MM.1S (cell line): Measurements from ENCODE around the gene COX10.

Experiments
- DNase-seq: peaks from one replicate; pipeline ENCODE4 v3.0.0-alpha.2; 2015
- H2AFZ ChIP-seq: fragments of 300-600 bp; sonication (generic); 2 replicates; pipeline ENCODE4 v1.6.0; 2016; ENCODE audit warnings: antibody characterized with exemption, low read length
- H3F3A ChIP-seq: fragments of 300-600 bp; sonication (generic); 2 replicates; pipeline ENCODE4 v1.6.1; 2016; ENCODE audit warnings: mild to moderate bottlenecking, antibody characterized with exemption, low read length, moderate library complexity, mixed read lengths; ENCODE audit not compliant: insufficient read depth
- H3K27ac ChIP-seq: fragments of 300-600 bp; sonication (generic); 2 replicates; pipeline ENCODE4 v1.5.1; 2016; ENCODE audit warnings: mild to moderate bottlenecking, low read length
- H3K27me3 ChIP-seq: fragments of 300-600 bp; sonication (generic); replicated peaks from 2 replicates; pipeline ENCODE4 v1.6.0; 2016; ENCODE audit warnings: low read length; ENCODE audit not compliant: insufficient read depth
- H3K36me3 ChIP-seq: fragments of 300-600 bp; sonication (generic); replicated peaks from 2 replicates; pipeline ENCODE4 v1.6.1; 2016; ENCODE audit warnings: mild to moderate bottlenecking, low read length, mixed read lengths; ENCODE audit not compliant: insufficient read depth
- H3K4me1 ChIP-seq: fragments of 300-600 bp; sonication (generic); 2 replicates; pipeline ENCODE4 v1.6.1; 2016; ENCODE audit warnings: low read length, mixed read lengths
- H3K4me2 ChIP-seq: fragments of 300-600 bp; sonication (generic); 2 replicates; pipeline ENCODE4 v1.6.0; 2016; ENCODE audit warnings: low read depth, low read length
- H3K4me3 ChIP-seq: fragments of 300-600 bp; sonication (generic); 2 replicates; pipeline ENCODE4 v1.5.1; 2016; ENCODE audit warnings: low read length, mixed read lengths
- H3K79me2 ChIP-seq: fragments of 300-600 bp; sonication (generic); 2 replicates; pipeline ENCODE4 v1.6.1; 2016; ENCODE audit warnings: mixed run types, low read length, mixed read lengths
- H3K9ac ChIP-seq: fragments of 300-600 bp; sonication (generic); 2 replicates; pipeline ENCODE4 v1.6.1; 2016; ENCODE audit warnings: low read length, mixed read lengths
- H3K9me2 ChIP-seq: fragments of 300-600 bp; sonication (generic); replicated peaks from 2 replicates; pipeline ENCODE4 v1.6.1; 2016; ENCODE audit warnings: mild to moderate bottlenecking, low read length, mixed read lengths; ENCODE audit not compliant: insufficient read depth
- H3K9me3 ChIP-seq: fragments of 300-600 bp; sonication (generic); replicated peaks from 2 replicates; pipeline ENCODE4 v1.6.1; 2016; ENCODE audit warnings: mild to moderate bottlenecking, low read length, mixed read lengths; ENCODE audit not compliant: insufficient read depth
- H4K20me1 ChIP-seq: fragments of 300-600 bp; sonication (generic); 2 replicates; pipeline ENCODE4 v1.6.1; 2016; ENCODE audit warnings: mild to moderate bottlenecking, low read length, moderate library complexity, mixed read lengths; ENCODE audit not compliant: insufficient read depth
- CTCF ChIP-seq: fragments of 300-600 bp; sonication (generic); IDR thresholded peaks from 2 replicates; pipeline ENCODE4 v1.5.1; 2016; ENCODE audit warnings: antibody characterized with exemption, low read length, mixed read lengths
- EZH2 ChIP-seq: fragments of 300-600 bp; sonication (generic); optimal IDR thresholded peaks from 2 replicates; pipeline ENCODE3; 2017; ENCODE audit warnings: low read depth, mild to moderate bottlenecking, antibody characterized with exemption, low read length, mixed read lengths
- EZH2phosphoT487 ChIP-seq: fragments of 300-600 bp; sonication (generic); IDR thresholded peaks from 2 replicates; pipeline ENCODE4 v1.6.1; 2018; ENCODE audit warnings: antibody characterized with exemption, low read length

COX10 gene

GRCh38 chr17:14149751-14150150 lies 80.4 kb downstream of the COX10 start:
- H3K27me3 ChIP-seq, result no peaks in the 10 kb centered on the region
- no peak overlapping the region for H3K9ac ChIP-seq
- H3K4me1 ChIP-seq, result no peaks in the 10 kb centered on the region
- H3K79me2 ChIP-seq, result peaks cover 19% of the 10 kb centered on the region; the same call in 1 of the 2 replicates
- no peaks in the 10 kb centered on the region for H3K9me3 ChIP-seq
- TF ChIP-seq EZH2phosphoT487 (no peak), CTCF (no peak), EZH2 (no peak)
- no peak overlapping the region for H3K27ac ChIP-seq
- no peak overlapping the region for H3K4me2 ChIP-seq
- no peak overlapping the region for H3K4me3 ChIP-seq
- no peak for DNase-seq
- no peaks in the 10 kb centered on the region for H4K20me1 ChIP-seq
- H3K9me2 ChIP-seq, result no peaks in the 10 kb centered on the region
- no peak overlapping the region for H2AFZ ChIP-seq
- no peaks in the 10 kb centered on the region for H3K36me3 ChIP-seq
- H3F3A ChIP-seq, result no peaks in the 10 kb centered on the region

- H3K4me1 ChIP-seq, result no peaks in the 10 kb centered on the region
- H3K36me3 ChIP-seq, result no peaks in the 10 kb centered on the region
- H3K79me2 ChIP-seq, result peaks cover 18% of the 10 kb centered on the region; the same call in 1 of the 2 replicates
- no peak overlapping the region for H3K27ac ChIP-seq
- no peak overlapping the region for H2AFZ ChIP-seq
- TF ChIP-seq EZH2phosphoT487, result no peak
- TF ChIP-seq CTCF, result no peak
- TF ChIP-seq EZH2, result no peak
- no peak overlapping the region for H3K4me3 ChIP-seq
- no peaks in the 10 kb centered on the region for H3K9me3 ChIP-seq
- H3F3A ChIP-seq, result no peaks in the 10 kb centered on the region
- no peaks in the 10 kb centered on the region for H3K9me2 ChIP-seq
- DNase-seq, result no peak
- H3K9ac ChIP-seq, result no peak overlapping the region
- H3K27me3 ChIP-seq, result no peaks in the 10 kb centered on the region
- H4K20me1 ChIP-seq, result no peaks in the 10 kb centered on the region
- no peak overlapping the region for H3K4me2 ChIP-seq
Measured at GRCh38 chr17:14150619-14151018, 81.3 kb downstream of the COX10 start.

GRCh38 chr17:14152721-14153120 lies 83.4 kb downstream of the COX10 start:
- no peaks in the 10 kb centered on the region for H3F3A ChIP-seq
- no peaks in the 10 kb centered on the region for H4K20me1 ChIP-seq
- no peaks in the 10 kb centered on the region for H3K9me2 ChIP-seq
- TF ChIP-seq EZH2 (no peak), EZH2phosphoT487 (no peak), CTCF (no peak)
- H3K36me3 ChIP-seq, result no peaks in the 10 kb centered on the region
- no peaks in the 10 kb centered on the region for H3K9me3 ChIP-seq
- H3K9ac ChIP-seq, result no peak overlapping the region
- no peaks in the 10 kb centered on the region for H3K27me3 ChIP-seq
- no peak overlapping the region for H3K4me3 ChIP-seq
- peaks cover 27% of the 10 kb centered on the region; the same call in 1 of the 2 replicates for H3K79me2 ChIP-seq
- no peak overlapping the region for H3K27ac ChIP-seq
- no peak overlapping the region for H3K4me2 ChIP-seq
- H3K4me1 ChIP-seq, result no peaks in the 10 kb centered on the region
- H2AFZ ChIP-seq, result no peak overlapping the region
- DNase-seq, result no peak

DNA sequence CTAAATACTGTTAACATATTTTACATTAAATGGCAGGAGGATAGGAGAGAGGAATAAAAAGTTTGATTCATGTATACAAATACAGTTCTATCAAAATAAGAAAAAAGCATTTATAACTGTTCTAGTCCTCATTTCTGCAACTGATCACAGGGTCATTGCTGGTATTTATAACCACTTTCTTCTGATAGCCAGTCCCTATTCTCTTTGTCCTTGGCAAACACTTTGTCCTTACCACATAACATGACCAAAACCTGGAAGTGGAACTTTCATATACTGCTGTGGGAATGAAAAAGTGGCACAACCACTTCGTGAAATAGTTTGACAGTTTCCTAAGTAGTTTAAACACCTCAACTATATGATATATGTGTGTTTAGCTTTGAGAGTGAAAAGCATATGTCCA lies 84.1 kb downstream of the COX10 start:
- H3K4me3 ChIP-seq, result no peak overlapping the region

More for the DNA sequence above, 84.1 kb downstream of the COX10 start:
- no peak for TF ChIP-seq CTCF
- TF ChIP-seq EZH2phosphoT487, result no peak
- TF ChIP-seq EZH2, result no peak
- Histone ChIP-seq H3K27me3 (no peaks in the 10 kb centered on the region), H3F3A (no peaks in the 10 kb centered on the region), H3K9me2 (no peaks in the 10 kb centered on the region), H3K36me3 (no peaks in the 10 kb centered on the region), H3K79me2 (peaks cover 25% of the 10 kb centered on the region; the same call in 1 of the 2 replicates), H2AFZ (no peak overlapping the region), H4K20me1 (no peaks in the 10 kb centered on the region), H3K4me1 (no peaks in the 10 kb centered on the region), H3K9ac (no peak overlapping the region), H3K9me3 (no peaks in the 10 kb centered on the region), H3K4me2 (no peak overlapping the region), H3K27ac (no peak overlapping the region)
- no peak for DNase-seq
